GM18951 (cell line): ENCODE results near the gene GUCY2F.

ENCODE experiments used
- POLR2A ChIP-seq: IDR thresholded peaks from 4 replicates; pipeline ENCODE4 v1.6.1; 2011; ENCODE audit warnings: mild to moderate bottlenecking; ENCODE audit not compliant: insufficient read length, insufficient read depth; ENCODE audit errors: extremely low read depth
- in situ Hi-C: fragments of 300-500 bp; cut with MboI; formaldehyde crosslinking; loops from one replicate; pipeline ENCODE4 v1.12.0; 2022; ENCODE audit warnings: low sequenced_read_pairs, mixed read lengths, inconsistent platforms; ENCODE audit not compliant: unreplicated experiment

GUCY2F gene

DNA sequence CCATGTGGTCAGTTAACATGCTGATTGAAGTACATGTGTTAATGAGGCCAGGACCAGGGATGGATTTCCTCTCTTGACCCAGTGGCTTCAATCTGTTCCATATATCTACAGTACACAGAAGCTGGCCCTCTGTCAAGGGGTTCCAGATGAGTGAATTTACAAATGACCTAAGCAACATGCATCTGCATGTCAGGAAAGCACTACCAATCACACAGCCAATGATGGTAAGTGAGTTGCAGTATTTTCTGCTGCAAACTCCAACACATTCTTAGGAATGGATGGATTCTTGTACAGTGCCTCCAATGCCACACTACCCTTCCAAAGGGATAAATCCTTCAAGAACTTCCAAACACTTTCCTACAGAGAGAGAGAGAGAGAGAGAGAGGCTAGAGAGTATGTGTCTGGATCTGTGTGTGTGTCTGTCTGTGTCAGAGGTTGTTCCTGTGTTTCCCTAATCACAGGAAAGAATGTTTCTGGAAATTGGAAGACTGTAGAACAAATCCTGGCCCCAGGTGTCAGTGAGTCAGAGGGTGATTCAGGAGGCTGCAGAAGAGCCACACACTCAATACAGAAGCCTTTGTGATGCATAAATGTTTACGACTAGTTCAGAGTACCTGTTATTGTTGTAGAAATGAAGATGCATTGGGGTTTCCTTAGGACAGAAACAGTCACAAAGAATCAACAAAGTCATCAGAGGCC is 107.5 kb downstream of the GUCY2F start:
- in situ Hi-C loops: no loop called here
- TF ChIP-seq POLR2A: no peak

DNA sequence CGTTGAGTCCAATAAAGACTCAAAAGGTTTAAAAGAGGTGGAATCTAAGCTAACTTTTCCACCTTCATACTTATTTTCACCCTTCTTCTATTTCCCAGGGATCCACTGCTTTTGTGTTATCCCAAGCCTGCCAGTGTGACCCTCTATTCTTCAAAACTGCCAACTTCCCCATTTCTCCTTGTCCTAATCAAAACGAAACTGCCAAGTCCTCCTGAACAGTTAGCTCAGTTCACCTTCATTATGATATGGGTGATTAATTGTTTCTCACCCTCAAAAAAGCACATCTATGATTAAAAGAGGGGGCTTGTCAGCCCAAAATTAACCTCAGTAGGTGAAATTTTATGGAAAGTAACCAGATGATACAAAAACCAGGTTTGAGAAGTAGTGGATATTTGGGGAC is 108.4 kb downstream of the GUCY2F start:
- in situ Hi-C loops: no loop called here
- no peak for TF ChIP-seq POLR2A

DNA sequence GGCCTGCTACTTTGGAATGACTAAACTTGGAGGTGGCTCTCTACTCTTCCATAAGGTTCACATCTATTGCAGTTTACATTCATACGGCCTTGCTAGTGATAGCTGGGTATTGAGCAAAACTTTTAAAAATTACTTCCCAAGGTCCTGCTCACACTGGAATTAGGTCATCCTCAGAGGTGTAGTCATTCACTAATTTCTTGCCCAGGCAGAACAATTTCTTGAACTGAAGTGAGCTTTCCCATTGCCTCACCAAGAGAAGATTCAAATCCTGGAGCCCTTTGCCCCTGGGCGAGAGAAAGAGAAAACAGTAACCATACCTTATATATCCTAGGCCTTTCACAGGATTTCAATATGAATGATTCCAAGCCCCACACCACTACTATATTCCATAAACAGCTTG is 109.2 kb downstream of the GUCY2F start:
- no peak for TF ChIP-seq POLR2A
- in situ Hi-C loops: no loop called here

DNA sequence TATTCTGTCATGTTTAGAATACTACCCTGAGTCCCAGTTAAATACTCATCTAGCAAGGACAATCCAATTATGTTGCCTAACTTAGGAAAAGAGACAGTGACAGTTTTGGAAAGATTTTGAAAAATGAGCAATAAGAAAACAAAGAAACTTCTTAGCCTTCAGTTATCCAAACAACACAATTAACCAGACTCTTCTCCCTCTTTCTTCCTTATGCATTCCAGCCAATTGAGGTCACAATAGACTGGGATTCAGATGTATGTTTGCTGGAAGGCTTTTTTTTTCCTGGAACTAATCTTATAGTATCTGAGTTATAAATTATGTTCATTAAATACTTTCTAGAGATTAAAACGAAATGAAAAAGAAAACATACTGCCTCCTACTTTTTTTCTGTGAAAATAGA is 109.6 kb downstream of the GUCY2F start:
- no peak for TF ChIP-seq POLR2A
- in situ Hi-C loops: no loop called here

DNA sequence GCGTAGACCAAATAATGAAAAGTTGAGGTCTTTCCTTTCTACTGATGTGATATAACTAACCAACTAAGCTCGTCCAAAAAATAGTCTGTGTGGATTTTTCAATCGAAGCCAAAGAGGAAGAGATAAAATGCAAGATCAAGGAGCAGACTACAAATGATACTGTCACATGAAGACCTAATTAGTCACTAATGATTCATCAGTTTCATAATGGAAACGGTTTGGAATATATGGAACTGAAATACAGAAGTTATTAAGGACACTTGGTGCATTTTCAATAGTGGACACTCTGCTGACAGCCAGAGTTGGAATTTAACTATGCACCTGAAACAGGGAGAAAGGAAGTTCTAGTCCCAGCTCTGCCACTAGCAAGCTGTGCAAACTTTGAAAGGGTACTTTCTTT is 119.8 kb downstream of the GUCY2F start:
- in situ Hi-C loops: no loop called here
- TF ChIP-seq POLR2A: no peak

DNA sequence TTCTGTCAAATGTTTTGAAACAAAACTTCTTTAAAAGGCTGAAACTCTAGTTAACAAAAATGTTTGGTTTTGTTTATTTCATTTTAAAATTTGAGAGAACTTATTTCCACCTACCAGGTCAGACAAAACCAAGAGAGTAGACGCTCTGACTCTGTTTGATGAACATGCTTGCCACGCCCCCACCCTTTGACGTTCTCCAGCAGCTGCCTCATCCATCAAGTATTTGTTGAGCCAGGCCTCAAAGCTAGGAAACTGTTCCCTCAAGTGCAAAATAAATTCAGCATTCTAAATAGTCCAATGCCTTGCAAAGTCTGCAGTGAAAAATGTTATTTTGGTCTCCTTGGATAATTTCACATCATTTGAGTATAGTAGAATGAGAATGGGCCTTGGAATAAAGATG is 121.6 kb downstream of the GUCY2F start:
- in situ Hi-C loops: no loop called here
- no peak for TF ChIP-seq POLR2A

DNA sequence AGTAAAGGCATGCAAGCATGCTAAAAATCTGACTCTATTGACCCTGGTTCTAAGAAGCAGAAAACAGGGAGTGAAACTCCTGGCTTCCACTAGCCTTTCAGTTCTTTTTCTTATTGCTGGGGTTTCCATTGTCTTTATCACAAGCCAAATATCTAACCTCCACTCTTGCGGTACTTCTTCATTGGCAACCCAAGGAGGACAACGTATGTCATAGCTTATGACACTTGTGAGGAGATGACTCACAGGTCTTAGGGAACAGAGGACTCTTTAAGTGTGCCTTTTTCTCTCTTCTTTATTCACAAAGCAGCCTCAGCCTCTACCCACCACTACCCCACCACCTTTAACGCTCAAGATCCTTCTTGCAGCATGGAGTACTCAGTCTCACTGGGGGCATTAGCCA is 124.2 kb downstream of the GUCY2F start:
- in situ Hi-C loops: no loop called here
- no peak for TF ChIP-seq POLR2A

DNA sequence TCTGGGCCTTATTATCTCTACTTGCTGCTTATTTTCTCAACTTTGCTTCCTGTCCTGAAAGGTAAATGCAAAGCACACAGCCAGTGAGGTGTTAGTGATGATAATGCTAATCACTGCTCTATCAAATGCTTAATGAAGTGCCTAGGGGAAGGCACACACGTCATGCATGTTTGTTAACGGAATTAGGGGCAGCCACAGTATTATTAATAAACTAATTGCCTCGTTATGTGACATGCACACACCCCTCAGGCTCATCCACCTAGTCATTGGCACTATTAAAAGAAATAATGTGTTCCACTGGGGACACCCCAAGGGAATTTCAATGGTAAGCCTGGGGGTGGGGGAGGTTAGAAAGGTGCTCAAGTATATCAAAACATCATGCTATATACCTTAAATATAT is 125.2 kb downstream of the GUCY2F start:
- no peak for TF ChIP-seq POLR2A
- in situ Hi-C loops: no loop called here

DNA sequence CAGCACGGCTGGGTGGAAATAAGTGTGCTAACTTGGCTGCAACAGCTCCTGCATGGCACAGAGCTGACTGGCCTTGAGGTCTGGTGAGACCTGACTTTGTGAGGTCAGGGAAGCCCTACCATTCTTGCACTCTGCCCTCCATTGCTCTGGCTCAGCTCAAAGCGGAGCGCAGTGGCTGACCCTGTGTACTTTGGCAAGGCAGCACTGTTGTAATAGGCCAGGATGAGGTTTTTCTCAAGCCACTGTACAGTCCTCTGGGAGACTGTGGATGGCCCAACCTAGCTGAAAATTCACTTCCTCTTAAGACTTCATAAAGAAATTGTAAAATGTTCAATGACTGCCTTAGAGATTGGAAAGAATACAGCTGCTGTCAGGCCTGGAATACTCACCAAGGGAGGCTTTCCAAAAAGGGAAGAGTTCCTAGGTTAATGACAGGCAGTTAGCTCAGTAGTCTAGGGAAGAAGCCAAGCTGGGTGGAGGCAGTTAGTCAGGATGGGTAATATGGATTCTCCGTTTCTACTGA is 129.8 kb downstream of the GUCY2F start:
- in situ Hi-C loops: no loop called here
- TF ChIP-seq POLR2A: no peak

DNA sequence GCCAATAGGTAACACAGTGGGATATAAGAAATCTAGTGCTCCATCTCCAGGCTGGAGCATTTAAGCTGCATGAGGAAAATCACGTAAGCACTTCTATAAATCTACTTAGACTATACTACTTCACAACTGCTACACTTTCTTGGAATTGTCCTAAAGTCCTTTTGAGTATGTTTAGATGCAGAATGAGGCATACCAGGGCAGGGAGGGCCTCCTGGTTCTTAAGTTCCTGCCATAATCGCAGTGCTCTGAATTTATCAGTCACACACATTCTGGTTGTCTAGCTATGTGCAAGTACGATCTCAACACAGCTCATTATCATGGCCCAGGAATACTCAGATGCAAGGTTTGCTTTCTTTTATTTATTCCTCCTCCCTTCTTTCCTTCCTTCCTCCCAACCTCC is 130.3 kb downstream of the GUCY2F start:
- in situ Hi-C loops: no loop called here
- TF ChIP-seq POLR2A: no peak

DNA sequence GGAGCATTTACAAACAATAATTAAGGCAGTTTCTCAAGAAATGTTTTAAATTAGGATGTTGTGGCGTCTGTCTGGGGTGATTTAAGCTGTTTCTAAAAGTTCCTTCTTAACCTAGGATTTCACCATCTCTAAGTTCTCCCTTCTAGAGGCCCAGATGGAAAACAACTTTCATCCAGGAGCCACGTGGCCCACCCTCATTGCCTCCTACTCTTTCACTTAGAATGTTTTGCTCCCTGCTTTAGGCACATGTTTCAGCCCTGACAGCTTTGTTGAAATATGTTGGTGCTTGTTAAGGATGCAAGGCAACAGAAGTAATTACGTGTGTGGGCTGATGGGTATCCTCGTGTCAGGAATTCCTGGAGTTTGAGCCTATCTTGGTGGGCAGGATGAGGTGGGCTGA is 131.3 kb downstream of the GUCY2F start:
- TF ChIP-seq POLR2A: no peak
- in situ Hi-C loops: no loop called here

DNA sequence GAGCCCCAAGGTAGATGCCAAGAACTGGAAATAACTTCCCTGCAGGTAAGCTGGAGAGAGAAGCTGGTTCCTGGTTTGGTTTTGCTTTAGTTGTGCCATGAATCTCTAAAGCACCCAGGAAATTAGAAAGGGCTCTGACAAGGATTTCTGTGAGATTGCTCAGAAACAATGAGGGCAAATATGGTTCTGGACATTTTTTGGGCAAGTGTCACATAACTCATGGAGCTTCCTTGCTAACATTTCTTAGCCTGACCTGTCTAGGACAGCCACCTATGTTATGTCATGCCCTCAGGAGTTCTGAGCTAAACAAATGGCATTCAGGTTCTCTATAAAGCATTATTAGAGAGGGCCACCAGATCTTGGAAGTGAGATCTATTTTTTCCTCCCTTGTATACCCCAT is 131.8 kb downstream of the GUCY2F start:
- in situ Hi-C loops: no loop called here

DNA sequence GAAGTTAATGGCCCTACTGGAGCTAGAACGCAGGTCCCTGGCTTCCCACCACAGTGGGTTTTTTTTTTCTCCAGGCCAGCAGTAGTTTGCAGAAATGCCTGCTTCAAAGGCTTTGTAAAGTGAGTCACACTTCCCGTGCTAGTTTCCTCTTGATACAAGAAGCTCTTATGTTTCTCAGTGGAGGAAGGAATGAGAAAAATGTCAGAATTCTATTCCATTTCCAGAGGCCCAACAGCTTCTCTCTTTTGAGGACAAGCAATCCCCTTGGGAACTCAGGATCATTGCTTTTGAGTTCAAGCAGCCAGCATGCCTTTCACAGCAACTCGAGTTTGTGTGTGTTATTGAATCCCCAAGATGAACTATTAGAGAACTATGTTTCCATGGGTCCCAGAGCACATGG is 134.3 kb downstream of the GUCY2F start:
- in situ Hi-C loops: no loop called here
- no peak for TF ChIP-seq POLR2A

More for the DNA sequence above, 131.8 kb downstream of the GUCY2F start:
- TF ChIP-seq POLR2A: no peak

DNA sequence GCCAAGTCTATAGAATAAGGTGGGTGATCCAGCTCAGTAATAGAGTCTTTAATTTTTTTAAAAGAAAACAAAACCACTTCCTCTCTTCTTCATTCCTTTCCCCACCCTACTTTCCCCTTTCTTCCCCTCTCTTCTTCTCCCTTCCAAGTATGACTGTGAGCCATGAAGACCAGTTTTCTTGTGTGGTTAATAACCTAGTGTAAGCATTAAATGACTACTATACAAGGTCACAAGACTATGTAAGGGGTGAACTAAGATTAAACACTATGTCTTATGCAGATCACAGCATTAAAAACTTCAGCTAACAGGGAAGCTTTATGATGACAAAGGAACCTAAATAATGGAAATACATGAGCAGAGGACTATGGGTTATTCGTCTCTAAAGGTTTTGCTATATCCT is 135.4 kb downstream of the GUCY2F start:
- in situ Hi-C loops: no loop called here
- TF ChIP-seq POLR2A: no peak

DNA sequence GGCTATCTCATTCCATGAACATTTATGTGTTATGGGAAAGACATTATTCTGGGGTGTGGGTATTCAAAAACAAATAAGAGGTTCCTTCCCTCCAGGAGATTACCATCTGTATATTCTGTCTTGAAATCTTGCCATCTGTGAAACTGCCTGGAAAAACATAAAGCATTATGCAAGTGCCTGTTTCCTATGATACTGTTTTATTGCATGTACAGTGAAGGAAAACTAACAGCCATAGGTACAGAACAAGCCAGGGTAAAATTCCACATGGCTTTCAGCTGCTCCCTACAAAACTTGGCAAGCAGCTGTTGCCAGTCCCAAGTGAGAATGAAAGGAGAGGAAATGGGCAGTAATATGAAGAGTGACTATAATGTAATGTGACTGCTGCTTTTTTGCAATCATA is 136.0 kb downstream of the GUCY2F start:
- no peak for TF ChIP-seq POLR2A
- in situ Hi-C loops: no loop called here

DNA sequence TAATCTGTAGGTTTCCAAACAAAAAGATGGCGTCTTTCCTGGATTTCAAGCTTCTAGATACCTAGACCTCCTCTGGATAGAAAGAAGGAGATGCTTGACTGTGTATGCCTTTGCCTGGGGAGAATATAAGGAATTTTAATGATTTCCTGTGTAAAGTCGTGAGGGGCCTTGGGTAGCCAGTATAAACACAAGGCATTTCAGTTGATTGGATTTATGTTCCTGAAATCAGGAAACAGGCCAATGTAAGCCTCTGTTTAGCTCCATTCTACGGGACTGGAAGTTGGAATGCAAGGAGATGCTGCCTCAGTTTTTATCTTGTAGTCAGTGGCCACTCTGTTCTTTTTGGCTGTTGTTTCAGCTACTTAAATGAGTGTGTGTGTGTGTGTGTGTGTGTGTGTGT is 137.2 kb downstream of the GUCY2F start:
- no peak for TF ChIP-seq POLR2A
- in situ Hi-C loops: no loop called here
